SK-N-SH treated with all-trans-retinoic acid at 6 μM for 48 hours (cell line): ENCODE measurements around the gene PRPF38B.
"Not testable (repeated sequence)": the region's sequence is repeated elsewhere in the genome, so short reads cannot be mapped to it uniquely, and the experiment has no call there.

Source experiments
- ATAC-seq: fragments of 200-7000 bp; cut with Tn5 transposase; 3 replicates; pipeline ENCODE4 v1.9.1; 2020; ENCODE audit warnings: mild to moderate bottlenecking, moderate library complexity
- ARNTL ChIP-seq: fragments of 450-650 bp; formaldehyde crosslinking; IDR thresholded peaks from 2 replicates; pipeline ENCODE4 v1.5.0; 2020; ENCODE audit warnings: low read depth, mild to moderate bottlenecking, moderate library complexity, borderline replicate concordance
- BACH2 ChIP-seq: fragments of 250-450 bp; sonication (Bioruptor Pico); IDR thresholded peaks from 2 replicates; pipeline ENCODE4 v1.9.0; 2021; ENCODE audit warnings: mild to moderate bottlenecking, borderline replicate concordance
- CSDC2 ChIP-seq: fragments of 250-450 bp; sonication (Bioruptor Pico); IDR thresholded peaks from 2 replicates; pipeline ENCODE4 v1.5.0; 2020; ENCODE audit warnings: mild to moderate bottlenecking, moderate library complexity
- CSRNP3 ChIP-seq: fragments of 250-450 bp; sonication (Bioruptor Pico); IDR thresholded peaks from 2 replicates; pipeline ENCODE4 v1.5.1; 2021; ENCODE audit warnings: mild to moderate bottlenecking, moderate library complexity
- ESRRG ChIP-seq: fragments of 250-450 bp; sonication (Bioruptor Pico); IDR thresholded peaks from 2 replicates; pipeline ENCODE4 v1.6.1; 2021; ENCODE audit warnings: mild to moderate bottlenecking
- GLIS3 ChIP-seq: fragments of 250-450 bp; sonication (Bioruptor Pico); IDR thresholded peaks from 2 replicates; pipeline ENCODE4 v1.5.0; 2020; ENCODE audit warnings: mild to moderate bottlenecking, moderate library complexity
- ISL1 ChIP-seq: fragments of 250-450 bp; sonication (Bioruptor Pico); IDR thresholded peaks from 2 replicates; pipeline ENCODE4 v2.1.2; 2022; ENCODE audit warnings: mild to moderate bottlenecking, moderate library complexity
- OSR1 ChIP-seq: fragments of 250-450 bp; sonication (Bioruptor Pico); IDR thresholded peaks from 2 replicates; pipeline ENCODE4 v1.8.0; 2022; ENCODE audit warnings: moderate library complexity, mild to moderate bottlenecking, inconsistent platforms
- PPARA ChIP-seq: fragments of 250-450 bp; sonication (Bioruptor Pico); IDR thresholded peaks from 2 replicates; pipeline ENCODE4 v1.5.0; 2020; ENCODE audit warnings: mild to moderate bottlenecking, borderline replicate concordance
- SNAI2 ChIP-seq: fragments of 250-450 bp; sonication (Bioruptor Pico); IDR thresholded peaks from 2 replicates; pipeline ENCODE4 v1.5.0; 2020; ENCODE audit warnings: mild to moderate bottlenecking, moderate library complexity
- TCF4 ChIP-seq: fragments of 250-450 bp; sonication (Bioruptor Pico); IDR thresholded peaks from 2 replicates; pipeline ENCODE4 v1.8.0; 2021; ENCODE audit warnings: mild to moderate bottlenecking, moderate library complexity, borderline replicate concordance
- TOX ChIP-seq: fragments of 250-450 bp; sonication (Bioruptor Pico); IDR thresholded peaks from 2 replicates; pipeline ENCODE4 v1.8.0; 2021; ENCODE audit warnings: mild to moderate bottlenecking, moderate library complexity, borderline replicate concordance
- TSHZ2 ChIP-seq: fragments of 250-450 bp; sonication (Bioruptor Pico); IDR thresholded peaks from 2 replicates; pipeline ENCODE4 v1.5.0; 2020; ENCODE audit warnings: mild to moderate bottlenecking, moderate library complexity
- ZC3H10 ChIP-seq: fragments of 250-450 bp; sonication (Bioruptor Pico); IDR thresholded peaks from 2 replicates; pipeline ENCODE4 v1.5.1; 2021; ENCODE audit warnings: mild to moderate bottlenecking, moderate library complexity
- ZFP30 ChIP-seq: fragments of 450-650 bp; formaldehyde crosslinking; IDR thresholded peaks from 2 replicates; pipeline ENCODE4 v1.5.0; 2022; ENCODE audit warnings: mild to moderate bottlenecking, moderate library complexity
- ZNF565 ChIP-seq: fragments of 450-650 bp; formaldehyde crosslinking; conservative IDR thresholded peaks from 2 replicates; pipeline ENCODE4 v1.5.0; 2020; ENCODE audit warnings: low read depth, mild to moderate bottlenecking, moderate library complexity
- ZNF70 ChIP-seq: fragments of 450-650 bp; formaldehyde crosslinking; IDR thresholded peaks from 2 replicates; pipeline ENCODE4 v1.5.0; 2020; ENCODE audit warnings: mild to moderate bottlenecking, moderate library complexity
- ZNF8 ChIP-seq: fragments of 450-650 bp; formaldehyde crosslinking; IDR thresholded peaks from 2 replicates; pipeline ENCODE4 v1.5.0; 2020; ENCODE audit warnings: mild to moderate bottlenecking, moderate library complexity
- TF ChIP-seq, protein P1 (sequence below): fragments of 250-450 bp; sonication (Bioruptor Pico); IDR thresholded peaks from 2 replicates; pipeline ENCODE4 v1.8.0; 2021; ENCODE audit warnings: low read depth, mild to moderate bottlenecking, moderate library complexity, borderline replicate concordance
- TF ChIP-seq, protein P2 (sequence below): fragments of 250-450 bp; sonication (Bioruptor Pico); IDR thresholded peaks from 2 replicates; pipeline ENCODE4 v1.8.0; 2020; ENCODE audit warnings: mild to moderate bottlenecking, moderate library complexity, borderline replicate concordance
- TF ChIP-seq, protein P3 (sequence below): fragments of 250-450 bp; sonication (Bioruptor Pico); IDR thresholded peaks from 2 replicates; pipeline ENCODE4 v1.5.1; 2020; ENCODE audit warnings: low read depth, mild to moderate bottlenecking, moderate library complexity

Gene PRPF38B

DNA sequence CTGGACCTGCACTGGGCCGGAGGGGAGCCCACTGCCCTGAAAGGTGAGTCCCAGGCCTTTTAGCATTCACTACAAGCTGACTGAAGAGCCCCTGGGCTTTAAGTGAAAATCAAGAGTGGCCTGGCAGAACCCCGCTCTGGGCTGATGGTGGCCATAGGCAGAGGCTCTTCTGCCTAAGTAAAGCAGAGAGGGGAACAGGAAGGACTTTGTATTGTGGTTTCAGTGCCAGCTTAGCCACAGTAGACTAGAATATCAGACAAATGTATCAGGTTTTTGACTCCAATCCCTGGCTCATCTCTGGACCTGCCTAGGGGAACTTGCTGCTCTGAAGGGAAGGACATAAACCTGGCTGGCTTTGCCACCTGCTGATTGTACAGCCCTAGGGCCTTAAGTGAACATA is 21.0 kb upstream of the PRPF38B start (continued):
- no peak for TF ChIP-seq TSHZ2 (CRISPR knock-in tag)
- TF ChIP-seq TCF4 (CRISPR knock-in tag), result no peak
- no peak for TF ChIP-seq ZNF70 (CRISPR knock-in tag)
- TF ChIP-seq ISL1, result no peak
- no peak for TF ChIP-seq ZNF8 (CRISPR knock-in tag)
- no peak for TF ChIP-seq ZFP30 (CRISPR knock-in tag)
- no peak for TF ChIP-seq SNAI2 (CRISPR knock-in tag)
- TF ChIP-seq ESRRG (CRISPR knock-in tag), result no peak

- no peak for ATAC-seq
- TF ChIP-seq ZC3H10 (CRISPR knock-in tag) (no peak), TOX (CRISPR knock-in tag) (no peak), ZNF70 (CRISPR knock-in tag) (no peak), SNAI2 (CRISPR knock-in tag) (no peak), CSRNP3 (CRISPR knock-in tag) (no peak), OSR1 (CRISPR knock-in tag) (no peak), CSDC2 (CRISPR knock-in tag) (no peak), GLIS3 (CRISPR knock-in tag) (no peak), ARNTL (CRISPR knock-in tag) (no peak), ISL1 (no peak), TCF4 (CRISPR knock-in tag) (no peak), BACH2 (CRISPR knock-in tag) (no peak), PPARA (no peak)
- TF ChIP-seq, protein P1, sequence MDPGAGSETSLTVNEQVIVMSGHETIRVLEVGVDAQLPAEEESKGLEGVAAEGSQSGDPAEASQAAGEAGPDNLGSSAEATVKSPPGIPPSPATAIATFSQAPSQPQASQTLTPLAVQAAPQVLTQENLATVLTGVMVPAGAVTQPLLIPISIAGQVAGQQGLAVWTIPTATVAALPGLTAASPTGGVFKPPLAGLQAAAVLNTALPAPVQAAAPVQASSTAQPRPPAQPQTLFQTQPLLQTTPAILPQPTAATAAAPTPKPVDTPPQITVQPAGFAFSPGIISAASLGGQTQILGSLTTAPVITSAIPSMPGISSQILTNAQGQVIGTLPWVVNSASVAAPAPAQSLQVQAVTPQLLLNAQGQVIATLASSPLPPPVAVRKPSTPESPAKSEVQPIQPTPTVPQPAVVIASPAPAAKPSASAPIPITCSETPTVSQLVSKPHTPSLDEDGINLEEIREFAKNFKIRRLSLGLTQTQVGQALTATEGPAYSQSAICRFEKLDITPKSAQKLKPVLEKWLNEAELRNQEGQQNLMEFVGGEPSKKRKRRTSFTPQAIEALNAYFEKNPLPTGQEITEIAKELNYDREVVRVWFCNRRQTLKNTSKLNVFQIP (CRISPR knock-in tag), result no peak
- TF ChIP-seq, protein P2, sequence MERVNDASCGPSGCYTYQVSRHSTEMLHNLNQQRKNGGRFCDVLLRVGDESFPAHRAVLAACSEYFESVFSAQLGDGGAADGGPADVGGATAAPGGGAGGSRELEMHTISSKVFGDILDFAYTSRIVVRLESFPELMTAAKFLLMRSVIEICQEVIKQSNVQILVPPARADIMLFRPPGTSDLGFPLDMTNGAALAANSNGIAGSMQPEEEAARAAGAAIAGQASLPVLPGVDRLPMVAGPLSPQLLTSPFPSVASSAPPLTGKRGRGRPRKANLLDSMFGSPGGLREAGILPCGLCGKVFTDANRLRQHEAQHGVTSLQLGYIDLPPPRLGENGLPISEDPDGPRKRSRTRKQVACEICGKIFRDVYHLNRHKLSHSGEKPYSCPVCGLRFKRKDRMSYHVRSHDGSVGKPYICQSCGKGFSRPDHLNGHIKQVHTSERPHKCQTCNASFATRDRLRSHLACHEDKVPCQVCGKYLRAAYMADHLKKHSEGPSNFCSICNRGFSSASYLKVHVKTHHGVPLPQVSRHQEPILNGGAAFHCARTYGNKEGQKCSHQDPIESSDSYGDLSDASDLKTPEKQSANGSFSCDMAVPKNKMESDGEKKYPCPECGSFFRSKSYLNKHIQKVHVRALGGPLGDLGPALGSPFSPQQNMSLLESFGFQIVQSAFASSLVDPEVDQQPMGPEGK (CRISPR knock-in tag), result no peak
- TF ChIP-seq, protein P3, sequence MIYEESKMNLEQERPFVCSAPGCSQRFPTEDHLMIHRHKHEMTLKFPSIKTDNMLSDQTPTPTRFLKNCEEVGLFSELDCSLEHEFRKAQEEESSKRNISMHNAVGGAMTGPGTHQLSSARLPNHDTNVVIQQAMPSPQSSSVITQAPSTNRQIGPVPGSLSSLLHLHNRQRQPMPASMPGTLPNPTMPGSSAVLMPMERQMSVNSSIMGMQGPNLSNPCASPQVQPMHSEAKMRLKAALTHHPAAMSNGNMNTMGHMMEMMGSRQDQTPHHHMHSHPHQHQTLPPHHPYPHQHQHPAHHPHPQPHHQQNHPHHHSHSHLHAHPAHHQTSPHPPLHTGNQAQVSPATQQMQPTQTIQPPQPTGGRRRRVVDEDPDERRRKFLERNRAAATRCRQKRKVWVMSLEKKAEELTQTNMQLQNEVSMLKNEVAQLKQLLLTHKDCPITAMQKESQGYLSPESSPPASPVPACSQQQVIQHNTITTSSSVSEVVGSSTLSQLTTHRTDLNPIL (CRISPR knock-in tag), result no peak
These were observed 13.4 kb upstream of the PRPF38B start for GRCh38 chr1:108678706-108679105.

- TF ChIP-seq, protein P1 (CRISPR knock-in tag), result no peak
- TF ChIP-seq ARNTL (CRISPR knock-in tag) (no peak), ZC3H10 (CRISPR knock-in tag) (no peak), BACH2 (CRISPR knock-in tag) (no peak), CSRNP3 (CRISPR knock-in tag) (no peak), GLIS3 (CRISPR knock-in tag) (no peak), TOX (CRISPR knock-in tag) (no peak), ZNF565 (CRISPR knock-in tag) (no peak), ZNF70 (CRISPR knock-in tag) (no peak)
- TF ChIP-seq, protein P2 (CRISPR knock-in tag), result no peak
- TF ChIP-seq, all 23 proteins: peak for 0
- no peak for ATAC-seq
These were observed 12.4 kb upstream of the PRPF38B start for GRCh38 chr1:108679586-108680213.

DNA sequence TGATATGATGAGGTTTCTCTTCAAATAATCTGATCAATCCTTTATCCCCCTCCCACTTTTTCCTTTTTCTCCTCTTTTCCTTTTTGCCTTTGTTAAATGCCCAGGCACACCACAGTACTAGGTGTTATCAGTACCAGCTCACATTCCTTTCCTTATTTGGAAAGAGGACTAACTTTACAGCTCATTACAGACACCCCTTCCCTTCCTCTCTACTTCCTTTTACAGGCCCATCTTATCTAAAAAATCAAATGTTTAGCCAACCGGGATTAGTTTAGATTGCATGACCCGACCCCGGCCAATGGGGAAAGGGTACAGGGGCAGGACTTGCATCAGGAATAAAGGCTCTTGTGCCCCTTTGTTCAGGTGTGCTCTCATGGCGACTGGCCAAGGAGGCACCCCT is 10.4 kb upstream of the PRPF38B start:
- ATAC-seq, result not testable (repeated sequence)
